Inferior parietal cortex (tissue), 1 donor: ENCODE results near the gene BTNL8.
"Not testable (repeated sequence)": the region's sequence is repeated elsewhere in the genome, so short reads cannot be mapped to it uniquely, and the experiment has no call there.

Experiments used
- DNase-seq: peaks from one replicate; pipeline ENCODE4 v3.0.0-alpha.2; 2016; ENCODE audit errors: extremely low spot score

BTNL8 gene

GRCh38 chr5:180874804-180875582 lies 24.0 kb upstream of the BTNL8 start:
- DNase-seq, result no peak

- no peak for DNase-seq
Measured at GRCh38 chr5:180875860-180876426, 23.0 kb upstream of the BTNL8 start.

- not testable (repeated sequence) for DNase-seq
Measured at GRCh38 chr5:180885845-180886529, 13.0 kb upstream of the BTNL8 start.

- no peak for DNase-seq
Measured at GRCh38 chr5:180889381-180889780, 9.6 kb upstream of the BTNL8 start.

GRCh38 chr5:180895330-180895729 lies 3.6 kb upstream of the BTNL8 start:
- DNase-seq, result not testable (repeated sequence)

GRCh38 chr5:180900178-180900577 lies 1.2 kb downstream of the BTNL8 start:
- no peak for DNase-seq

GRCh38 chr5:180901319-180902009 lies 2.5 kb downstream of the BTNL8 start:
- no peak for DNase-seq

- no peak for DNase-seq
Measured at GRCh38 chr5:180908400-180908799, 9.4 kb downstream of the BTNL8 start.

GRCh38 chr5:180908998-180909731 lies 10.2 kb downstream of the BTNL8 start:
- DNase-seq, result no peak

GRCh38 chr5:180909782-180910181 lies 10.8 kb downstream of the BTNL8 start:
- DNase-seq, result no peak

- no peak for DNase-seq
Measured at GRCh38 chr5:180910182-180910581, 11.2 kb downstream of the BTNL8 start.

GRCh38 chr5:180910735-180911134 lies 11.8 kb downstream of the BTNL8 start:
- no peak for DNase-seq

GRCh38 chr5:180914646-180915045 lies 15.7 kb downstream of the BTNL8 start:
- no peak for DNase-seq

- no peak for DNase-seq
Measured at GRCh38 chr5:180915924-180916323, 17.0 kb downstream of the BTNL8 start.

GRCh38 chr5:180918380-180918779 lies 19.4 kb downstream of the BTNL8 start:
- no peak for DNase-seq

- DNase-seq, result no peak
Measured at GRCh38 chr5:180920710-180921109, 21.8 kb downstream of the BTNL8 start.

- no peak for DNase-seq
Measured at GRCh38 chr5:180922932-180923331, 24.0 kb downstream of the BTNL8 start.

GRCh38 chr5:180932660-180933059 lies 33.7 kb downstream of the BTNL8 start:
- DNase-seq, result no peak

GRCh38 chr5:180935203-180935602 lies 36.2 kb downstream of the BTNL8 start:
- no peak for DNase-seq

GRCh38 chr5:180938294-180938693 lies 39.3 kb downstream of the BTNL8 start:
- DNase-seq, result no peak

- no peak for DNase-seq
Measured at GRCh38 chr5:180950291-180950949, 51.5 kb downstream of the BTNL8 start.
